Posterior cingulate gyrus (tissue), 11 donors: ENCODE data around the gene ATP8A1.

Source experiments
- DNase-seq, 10 donors: peaks; one replicate each; pipeline versions ENCODE4 v3.0.0 to v3.0.0-alpha.2; 2020 to 2021; ENCODE audit warnings: mixed read lengths in 3 of 10
- intact Hi-C: fragments of 100-400 bp; cut with DNase I; formaldehyde crosslinking; loops from one replicate; pipeline ENCODE4 v1.15.1; 2023

The ATP8A1 gene

GRCh38 chr4:42632653-42633382, 24.1 kb downstream of the ATP8A1 start:
- no peak for DNase-seq
- intact Hi-C loops: no loop called here

GRCh38 chr4:42630908-42631307, 26.0 kb downstream of the ATP8A1 start:
- no peak for DNase-seq
- intact Hi-C loops: no loop called here

- intact Hi-C loops: no loop called here
- DNase-seq: no peak
Measured at GRCh38 chr4:42628740-42629139, 28.2 kb downstream of the ATP8A1 start.

GRCh38 chr4:42627885-42628646, 28.8 kb downstream of the ATP8A1 start:
- intact Hi-C loops: no loop called here
- peak in 9 of 10 donors; percentile 44 to 95 (median 71) for DNase-seq

- intact Hi-C loops: no loop called here
- no peak for DNase-seq
Measured at GRCh38 chr4:42626629-42627146, 30.2 kb downstream of the ATP8A1 start.

- intact Hi-C loops: no loop called here
Measured at GRCh38 chr4:42625329-42625728, 31.6 kb downstream of the ATP8A1 start.

DNA sequence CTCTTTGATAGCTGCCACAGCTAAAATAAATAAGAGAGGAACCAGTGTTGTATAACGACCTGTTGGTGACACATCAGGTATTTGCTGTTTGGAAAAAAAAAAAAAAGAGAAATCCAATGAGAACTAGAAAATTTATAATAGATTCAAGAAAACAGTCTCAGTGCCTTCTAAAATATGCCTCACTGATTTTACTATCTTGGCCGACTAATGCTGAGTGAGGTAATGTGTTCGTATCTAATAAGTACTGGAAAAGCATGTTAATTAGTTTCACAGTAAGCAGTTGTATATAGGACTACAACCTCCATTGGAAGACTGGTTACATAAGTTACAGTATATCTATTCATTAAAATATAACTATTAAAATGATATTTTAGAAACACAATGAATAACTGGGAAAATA, 32.4 kb downstream of the ATP8A1 start:
- no peak for DNase-seq
- intact Hi-C loops: no loop called here

More at GRCh38 chr4:42625329-42625728, 31.6 kb downstream of the ATP8A1 start:
- DNase-seq: no peak

GRCh38 chr4:42618023-42618422, 38.9 kb downstream of the ATP8A1 start:
- DNase-seq: no peak
- intact Hi-C loops: loop anchor here (5.0 kb wide), 1 partner anchor 39 kb away; the partner anchor contains the start of gene ATP8A1

DNA sequence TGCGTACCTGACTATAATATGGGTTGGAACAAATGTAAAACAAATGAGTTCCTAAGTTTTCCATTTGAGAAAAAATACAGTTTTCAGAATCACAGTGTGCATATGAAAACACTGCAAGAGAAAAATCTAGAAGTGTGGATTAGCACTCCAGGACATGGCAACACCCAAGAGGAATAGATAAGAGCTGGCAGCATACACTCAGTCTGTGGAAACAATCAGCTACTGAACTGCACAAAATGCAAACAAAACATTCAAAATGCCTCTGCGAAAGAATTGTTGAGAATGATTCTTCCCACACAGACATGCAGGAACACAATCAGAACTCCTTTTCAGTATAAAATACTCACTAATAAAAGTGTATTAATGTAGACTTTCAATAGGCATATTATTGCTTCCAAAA, 39.9 kb downstream of the ATP8A1 start:
- intact Hi-C loops: loop anchor here (5.0 kb wide), 1 partner anchor 40 kb away; the partner anchor contains the start of gene ATP8A1
- DNase-seq: no peak

DNA sequence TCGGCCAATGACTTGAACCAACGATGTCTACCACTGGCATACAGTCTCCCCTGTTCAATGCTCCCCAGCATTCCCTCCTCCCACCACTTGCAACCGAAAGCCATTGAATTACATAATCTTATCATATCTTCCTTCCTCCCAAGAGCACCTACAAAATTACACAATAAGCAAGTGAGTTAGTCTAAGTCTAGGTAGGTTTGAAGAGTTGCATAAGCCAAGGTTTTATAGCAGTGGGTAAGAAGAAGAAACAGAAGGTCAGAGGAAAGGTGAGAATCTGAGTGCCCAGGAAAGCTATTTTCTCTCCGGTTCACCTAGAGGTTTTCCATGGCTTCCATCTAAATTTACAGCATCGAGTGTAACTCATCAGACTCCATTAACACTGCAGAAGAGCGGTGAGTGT, 40.3 kb downstream of the ATP8A1 start:
- intact Hi-C loops: loop anchor here (5.0 kb wide), 1 partner anchor 41 kb away; the partner anchor contains the start of gene ATP8A1
- no peak for DNase-seq

DNA sequence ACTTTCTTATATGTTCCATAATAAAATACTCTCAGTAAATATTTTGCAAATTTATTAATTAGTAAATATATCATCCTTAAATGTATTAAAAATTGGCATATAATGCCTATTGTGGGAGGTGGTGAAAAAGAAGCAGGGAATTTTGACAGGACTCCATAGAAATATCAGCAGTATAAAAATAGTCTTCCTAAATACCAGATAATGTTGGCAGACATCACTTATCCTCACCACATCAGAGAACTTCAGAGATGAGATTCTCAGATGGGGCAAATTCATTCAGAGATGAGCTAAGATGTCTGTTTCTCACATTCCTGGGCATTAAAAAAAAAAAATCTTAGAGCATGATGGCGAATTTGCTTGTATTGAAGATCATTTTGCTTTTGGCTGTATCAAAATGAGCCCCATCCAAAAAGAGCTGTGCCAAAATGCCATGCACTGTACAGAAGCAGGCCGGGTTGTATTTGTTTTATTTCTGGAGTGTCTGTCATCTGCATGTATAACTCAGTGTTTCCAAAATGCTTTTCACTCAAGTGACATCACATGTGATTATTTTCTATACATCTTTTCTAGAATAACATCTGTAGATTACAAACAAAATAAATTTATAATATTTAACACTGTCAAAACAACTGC, 41.7 kb downstream of the ATP8A1 start:
- DNase-seq: no peak
- intact Hi-C loops: loop anchor here (5.0 kb wide), 1 partner anchor 42 kb away; the partner anchor contains the start of gene ATP8A1

GRCh38 chr4:42612898-42613297, 44.0 kb downstream of the ATP8A1 start:
- DNase-seq: no peak
- intact Hi-C loops: no loop called here

DNA sequence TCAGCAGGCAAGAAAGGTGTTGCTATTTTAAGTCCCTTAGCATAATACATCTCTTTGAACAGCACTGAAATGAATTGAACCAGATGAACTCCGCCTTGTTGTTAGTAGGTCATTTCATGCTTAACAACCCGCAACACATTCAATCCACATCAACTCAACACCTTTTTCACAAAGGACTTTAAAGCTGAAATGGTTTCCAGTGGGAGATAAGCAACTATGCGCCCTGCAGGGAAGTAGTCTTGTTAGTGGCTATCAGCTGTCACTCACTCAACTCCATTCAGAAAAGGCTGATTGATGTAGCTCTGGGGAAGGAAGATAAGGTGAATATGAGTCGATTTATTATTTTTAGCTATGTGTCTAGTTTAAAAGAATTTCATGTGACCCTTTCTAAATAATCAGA, 46.0 kb downstream of the ATP8A1 start:
- intact Hi-C loops: no loop called here

GRCh38 chr4:42609051-42609450, 47.9 kb downstream of the ATP8A1 start:
- intact Hi-C loops: no loop called here
- DNase-seq: no peak

More for the DNA sequence above, 46.0 kb downstream of the ATP8A1 start:
- DNase-seq: no peak

GRCh38 chr4:42608551-42608950, 48.4 kb downstream of the ATP8A1 start:
- intact Hi-C loops: no loop called here
- no peak for DNase-seq

DNA sequence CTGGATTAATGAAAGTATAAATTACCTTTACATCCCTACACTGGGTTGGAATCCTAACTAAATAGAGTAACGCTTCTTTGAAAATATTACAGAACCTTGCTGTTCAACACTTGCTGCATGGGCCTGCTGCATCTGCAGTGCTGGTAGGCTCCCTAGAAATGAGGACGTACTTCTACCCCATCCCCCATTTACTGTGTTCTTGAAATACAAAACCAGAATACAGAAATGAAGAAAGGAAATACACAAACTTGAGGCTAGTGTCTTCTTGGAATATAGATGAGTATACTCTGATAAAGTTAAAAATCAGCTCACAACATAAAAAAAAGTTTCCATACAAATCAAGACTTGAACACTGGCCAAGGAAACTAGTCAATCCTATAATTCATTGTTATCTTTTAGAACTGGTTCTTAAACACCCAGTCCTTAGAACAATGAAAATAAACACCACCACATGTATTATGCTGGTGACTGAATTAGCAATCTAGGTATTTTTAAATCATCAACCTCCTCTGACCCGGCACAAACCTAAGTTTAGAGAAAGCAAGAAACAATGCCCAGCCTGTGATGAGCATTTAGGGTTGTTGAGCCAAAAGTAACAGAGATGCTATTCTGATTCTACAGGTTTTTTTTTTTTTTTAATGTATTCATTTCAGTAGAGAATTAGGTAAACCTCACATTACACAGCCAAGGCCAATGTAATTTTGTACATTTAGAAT, 49.7 kb downstream of the ATP8A1 start:
- no peak for DNase-seq
- intact Hi-C loops: no loop called here

DNA sequence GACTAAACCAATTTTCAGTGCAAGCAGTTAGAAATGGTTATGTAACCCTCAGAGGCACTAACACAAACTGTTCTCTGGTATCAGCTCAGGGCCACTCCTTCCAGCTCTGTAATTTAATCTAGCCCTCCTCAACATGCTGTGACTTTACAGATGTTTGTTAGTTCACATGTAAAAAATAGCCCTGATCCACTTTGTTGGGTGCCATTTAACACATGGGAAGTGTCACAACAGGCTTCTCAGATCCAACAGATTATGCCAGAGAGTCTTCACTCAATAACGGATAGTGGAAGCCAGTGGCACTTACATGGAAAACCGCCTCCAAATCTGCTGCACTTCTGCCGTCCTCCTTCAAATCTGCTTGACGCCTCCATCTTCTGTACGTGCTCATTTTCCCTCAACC, 51.6 kb downstream of the ATP8A1 start:
- peak in 5 of 10 donors; percentile 17 to 80 (median 25) for DNase-seq
- intact Hi-C loops: no loop called here

DNA sequence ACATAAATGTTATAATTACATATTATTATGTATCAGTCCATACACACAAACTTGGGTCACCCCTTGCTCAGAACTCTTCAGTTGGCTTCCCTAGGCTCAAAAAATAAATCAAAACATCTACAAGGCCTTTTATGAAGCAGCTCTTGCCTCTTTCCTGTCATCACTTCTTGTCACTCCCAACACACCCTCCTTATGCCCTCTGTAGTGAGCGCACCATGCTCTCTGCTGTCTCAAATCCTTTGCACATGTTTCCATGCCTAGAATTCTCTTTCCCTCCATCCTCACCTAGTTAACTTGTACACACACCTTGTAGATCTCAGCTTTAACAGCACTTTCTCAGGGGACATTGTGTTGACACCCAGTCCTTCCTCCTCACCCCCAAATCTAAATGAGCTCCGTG, 53.0 kb downstream of the ATP8A1 start:
- DNase-seq: no peak

GRCh38 chr4:42600578-42600977, 56.3 kb downstream of the ATP8A1 start:
- intact Hi-C loops: no loop called here
- DNase-seq: no peak

More for the DNA sequence above, 53.0 kb downstream of the ATP8A1 start:
- intact Hi-C loops: no loop called here

DNA sequence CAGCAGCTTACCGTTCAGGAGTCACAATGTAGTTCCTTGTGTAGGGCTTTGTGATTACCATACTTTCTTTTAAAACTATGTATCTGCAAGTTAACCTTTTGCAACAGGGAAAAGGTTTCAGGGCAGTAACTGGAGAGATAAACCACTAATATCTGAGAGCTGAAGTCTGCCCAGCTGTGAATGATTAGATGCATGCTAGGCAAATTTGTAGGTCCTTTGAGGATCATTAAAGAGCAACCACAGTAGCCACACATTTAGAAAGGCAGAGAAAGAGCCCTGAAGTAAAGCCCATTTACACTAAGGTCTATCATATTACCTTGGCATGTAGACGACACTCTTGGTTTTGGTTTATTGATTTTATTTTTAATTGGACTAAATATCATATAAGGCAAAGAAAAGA, 60.0 kb downstream of the ATP8A1 start:
- DNase-seq: no peak
- intact Hi-C loops: no loop called here
